ENCODE results near the gene TCP11L2. TPM values are rescaled to one million over a fixed set of nuclear protein-coding genes. Genes with fewer than 3 reads are reported as not detected.

The TCP11L2 gene
- total RNA-seq (10 to 100 TPM in 4 of 6 donors, 1 to 10 TPM in 2; 7.3 to 24.4 (median 12.9) TPM), polyA plus RNA-seq (1 to 10 TPM; 3.5 to 4.6 TPM)

- WGBS, 2 donors: 0% methylated on average over 48 to 76 of the region's 76 CpGs
- ATAC-seq (peak; percentile 87 to 92 (median 88)), DNase-seq (peak; percentile 82 to 93 (median 88)), FAIRE-seq (no peak)
- TF ChIP-seq CTCF (IDR thresholded peaks at IDR 0.05): no peak
- Histone ChIP-seq H3K36me3 (no peaks in the 10 kb centered on the region), H3K4me1 (peaks cover 0 to 20% (median 6%) of the 10 kb centered on the region in 3 donors), H3K27ac (peak within 1 kb of the TSS; percentile 94 to 98 (median 94)), H3K9me3 (no peaks in the 10 kb centered on the region), H3K4me3 (peak within 1 kb of the TSS; percentile 82 to 96 (median 90)), H3K27me3 (no peaks in the 10 kb centered on the region)
- intact Hi-C loops (cut with DNase I): no loop called here
Measured at GRCh38 chr12:106302401-106303201, at the start of gene TCP11L2. TCP11L2 (plus strand) TSS chr12:106302733; CDS start chr12:106311076, 8,343 bp downstream.

- Histone ChIP-seq H3K27me3 (no peaks in the 10 kb centered on the region), H3K27ac (no peak overlapping the region), H3K36me3 (no peaks in the 10 kb centered on the region), H3K9me3 (no peaks in the 10 kb centered on the region), H3K4me1 (no peaks in the 10 kb centered on the region), H3K4me3 (no peak overlapping the region)
- DNase-seq: no peak
- TF ChIP-seq CTCF (IDR thresholded peaks at IDR 0.05): no peak
- ATAC-seq: no peak
- no peak for FAIRE-seq
- intact Hi-C loops (cut with DNase I): no loop called here
- WGBS, 2 donors: 96 to 97% methylated on average over 3 of the region's 3 CpGs
Measured at GRCh38 chr12:106254724-106255123, 47.8 kb upstream of the TCP11L2 start.

DNA sequence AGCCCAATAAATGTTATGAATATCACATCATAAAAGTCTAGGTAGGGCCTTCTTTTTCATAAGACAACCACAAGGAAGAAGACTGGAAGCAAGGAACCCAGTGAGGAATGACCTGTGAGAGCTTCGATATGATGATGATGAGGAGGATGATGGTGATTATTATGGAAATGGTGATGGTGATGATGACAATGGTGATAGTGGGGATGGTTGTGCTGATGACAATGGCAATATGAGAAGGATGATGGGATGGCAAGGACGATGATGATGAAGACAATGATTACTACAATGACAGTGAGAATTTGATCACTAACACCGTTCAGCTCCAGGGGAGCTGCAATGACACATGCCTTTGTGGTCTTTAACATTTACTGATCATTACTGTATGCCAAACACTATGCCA is 47.0 kb upstream of the TCP11L2 start:
- intact Hi-C loops (cut with DNase I): no loop called here
- no peaks in the 10 kb centered on the region for H3K36me3 ChIP-seq
- no peak for FAIRE-seq
- 85 to 87% methylated on average over 3 of the region's 3 CpGs for WGBS, 2 donors
- no peaks in the 10 kb centered on the region for H3K4me1 ChIP-seq
- TF ChIP-seq CTCF (IDR thresholded peaks at IDR 0.05): no peak
- DNase-seq: no peak
- ATAC-seq: no peak
- H3K27me3 ChIP-seq: no peaks in the 10 kb centered on the region
- H3K4me3 ChIP-seq: no peak overlapping the region
- no peak overlapping the region for H3K27ac ChIP-seq
- H3K9me3 ChIP-seq: no peaks in the 10 kb centered on the region

DNA sequence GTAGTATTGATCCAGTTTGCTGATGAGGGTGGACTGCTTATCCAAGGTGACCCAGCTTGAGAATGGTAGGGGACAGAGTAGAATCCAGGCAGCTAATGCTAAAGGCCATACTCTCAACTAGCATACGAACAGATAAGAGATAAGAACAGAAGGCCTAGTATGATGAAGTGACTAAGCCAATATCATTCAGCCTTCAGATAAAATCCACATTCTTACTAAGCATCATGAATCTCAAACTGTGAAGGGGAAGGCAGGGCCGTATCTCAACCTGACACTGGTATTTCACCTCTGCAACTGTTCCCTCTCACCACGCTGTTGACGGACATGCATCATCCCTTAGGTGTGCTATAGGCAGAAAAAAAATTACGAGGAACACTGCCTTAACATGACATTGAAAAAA is 46.6 kb upstream of the TCP11L2 start:
- DNase-seq: no peak
- no peaks in the 10 kb centered on the region for H3K9me3 ChIP-seq
- no peak overlapping the region for H3K4me3 ChIP-seq
- intact Hi-C loops (cut with DNase I): no loop called here
- H3K27ac ChIP-seq: no peak overlapping the region
- TF ChIP-seq CTCF (IDR thresholded peaks at IDR 0.05): no peak
- WGBS, 2 donors: 62 to 69% methylated on average over 5 of the region's 5 CpGs
- H3K27me3 ChIP-seq: no peaks in the 10 kb centered on the region
- H3K4me1 ChIP-seq: no peaks in the 10 kb centered on the region
- no peak for ATAC-seq
- H3K36me3 ChIP-seq: no peaks in the 10 kb centered on the region
- no peak for FAIRE-seq

- TF ChIP-seq CTCF (IDR thresholded peaks at IDR 0.05): no peak
- ATAC-seq (no peak), DNase-seq (no peak), FAIRE-seq (no peak)
- Histone ChIP-seq H3K9me3 (no peaks in the 10 kb centered on the region), H3K4me3 (no peak overlapping the region), H3K36me3 (no peaks in the 10 kb centered on the region), H3K27me3 (no peaks in the 10 kb centered on the region), H3K27ac (no peak overlapping the region), H3K4me1 (no peaks in the 10 kb centered on the region)
- intact Hi-C loops (cut with DNase I): no loop called here
Measured at GRCh38 chr12:106256524-106256923, 46.0 kb upstream of the TCP11L2 start.
